ENCODE measurements around the gene ERC1.

DNA sequence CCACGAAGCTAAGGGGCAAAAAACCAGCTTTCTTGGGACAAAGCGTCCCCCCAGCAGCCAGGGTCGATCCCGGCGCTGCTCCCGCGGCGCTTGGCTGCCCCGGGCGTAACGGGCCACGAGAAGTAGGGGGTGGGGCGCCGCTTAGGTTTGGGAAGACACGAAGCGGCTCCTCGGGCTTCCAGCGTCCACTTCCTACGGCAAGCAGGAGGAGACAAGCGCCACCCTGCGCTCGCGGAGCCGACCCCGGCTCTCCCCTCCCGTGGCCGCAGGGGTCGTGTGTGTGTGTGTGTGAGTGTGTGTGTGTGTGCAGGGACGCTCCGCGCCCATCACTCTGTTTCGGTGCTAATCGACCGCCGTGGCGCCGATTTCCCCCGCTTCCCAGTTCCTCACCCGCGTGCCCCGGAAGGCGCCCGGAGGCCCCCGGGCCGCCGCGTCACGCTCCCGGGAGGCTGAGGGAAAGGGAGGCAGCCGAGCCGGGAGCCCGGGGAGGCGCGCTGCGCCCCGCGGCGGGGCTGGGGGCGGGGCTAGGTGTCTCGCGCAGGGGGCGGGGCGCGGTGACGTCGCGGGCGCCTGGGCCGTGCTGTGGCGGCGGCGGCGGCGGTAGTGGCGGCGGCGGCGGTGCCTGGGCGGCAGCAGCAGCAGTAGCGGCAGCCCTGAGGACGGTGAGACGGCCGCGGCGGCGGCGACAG is at the start of gene ERC1:
- TF ChIP-seq, protein P1, sequence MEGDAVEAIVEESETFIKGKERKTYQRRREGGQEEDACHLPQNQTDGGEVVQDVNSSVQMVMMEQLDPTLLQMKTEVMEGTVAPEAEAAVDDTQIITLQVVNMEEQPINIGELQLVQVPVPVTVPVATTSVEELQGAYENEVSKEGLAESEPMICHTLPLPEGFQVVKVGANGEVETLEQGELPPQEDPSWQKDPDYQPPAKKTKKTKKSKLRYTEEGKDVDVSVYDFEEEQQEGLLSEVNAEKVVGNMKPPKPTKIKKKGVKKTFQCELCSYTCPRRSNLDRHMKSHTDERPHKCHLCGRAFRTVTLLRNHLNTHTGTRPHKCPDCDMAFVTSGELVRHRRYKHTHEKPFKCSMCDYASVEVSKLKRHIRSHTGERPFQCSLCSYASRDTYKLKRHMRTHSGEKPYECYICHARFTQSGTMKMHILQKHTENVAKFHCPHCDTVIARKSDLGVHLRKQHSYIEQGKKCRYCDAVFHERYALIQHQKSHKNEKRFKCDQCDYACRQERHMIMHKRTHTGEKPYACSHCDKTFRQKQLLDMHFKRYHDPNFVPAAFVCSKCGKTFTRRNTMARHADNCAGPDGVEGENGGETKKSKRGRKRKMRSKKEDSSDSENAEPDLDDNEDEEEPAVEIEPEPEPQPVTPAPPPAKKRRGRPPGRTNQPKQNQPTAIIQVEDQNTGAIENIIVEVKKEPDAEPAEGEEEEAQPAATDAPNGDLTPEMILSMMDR (conservative IDR thresholded peaks at IDR 0.05; ENCODE audit: low read depth, low read length), result 0 out of 2 replicates have a peak, but pooled peaks have one; percentile 1
- peak; percentile 92 for TF ChIP-seq POLR2A (IDR thresholded peaks at IDR 0.05; ENCODE audit: low read depth, low read length)
